Keratinocyte (primary cell): ENCODE data around the gene RPUSD4. TPM values are rescaled to one million over a fixed set of nuclear protein-coding genes. Genes with fewer than 3 reads are reported as not detected.

ENCODE experiments used
- DNase-seq: peaks from one replicate; pipeline ENCODE4 v3.0.0-alpha.2; 2011; ENCODE audit warnings: low read depth, missing footprints, low spot score
- FAIRE-seq: peaks from 2 replicates; lab custom pipeline; 2011; peaks lifted over from hg19 to GRCh38; lab: Jason Lieb, UNC
- H2AFZ ChIP-seq: 2 replicates; pipeline ENCODE4 v1.6.0; 2012; ENCODE audit warnings: low read length, control low read depth, inconsistent platforms; ENCODE audit not compliant: control insufficient read depth
- H3K27ac ChIP-seq: 2 replicates; pipeline ENCODE4 v1.5.1; 2011; ENCODE audit warnings: low read length; ENCODE audit not compliant: control insufficient read depth, insufficient read depth
- H3K27me3 ChIP-seq: 3 replicates; pipeline ENCODE4 v1.6.0; 2011; ENCODE audit warnings: low read length; ENCODE audit not compliant: control insufficient read depth, insufficient read depth; ENCODE audit errors: extremely low read depth
- H3K36me3 ChIP-seq, 2 experiments: 2 replicates in 1 of 2; 3 replicates in 1 of 2; pipeline ENCODE4 v1.5.1; 2011; ENCODE audit warnings: low read length in 2 of 2, mild to moderate bottlenecking in 1 of 2; ENCODE audit not compliant: control insufficient read depth in 2 of 2, insufficient read depth in 2 of 2; ENCODE audit errors: extremely low read depth in 1 of 2
- H3K4me1 ChIP-seq: 3 replicates; pipeline ENCODE4 v1.5.1; 2011; ENCODE audit warnings: low read length; ENCODE audit not compliant: control insufficient read depth, insufficient read depth; ENCODE audit errors: extremely low read depth
- H3K4me2 ChIP-seq: 3 replicates; pipeline ENCODE4 v1.6.0; 2011; ENCODE audit warnings: low read depth, low read length; ENCODE audit not compliant: control insufficient read depth, insufficient read depth; ENCODE audit errors: extremely low read depth
- H3K4me3 ChIP-seq, 3 experiments: fragments of 200-600 bp in 1 of 3; sonication (generic) in 1 of 3; 2 replicates in 2 of 3; 3 replicates in 1 of 3; pipeline ENCODE4 v1.5.1; 2011 to 2016; ENCODE audit warnings: low read length in 3 of 3, mild to moderate bottlenecking in 3 of 3, control low read depth in 2 of 3, inconsistent platforms in 1 of 3, low read depth in 1 of 3, mixed read lengths in 1 of 3, mixed run types in 1 of 3, moderate library complexity in 1 of 3; ENCODE audit not compliant: control insufficient read depth in 2 of 3, insufficient read depth in 2 of 3; ENCODE audit errors: extremely low read depth in 1 of 3
- H3K79me2 ChIP-seq: 2 replicates; pipeline ENCODE4 v1.6.0; 2012; ENCODE audit warnings: low read length; ENCODE audit not compliant: control insufficient read depth, insufficient read depth
- H3K9ac ChIP-seq: 3 replicates; pipeline ENCODE4 v1.6.0; 2011; ENCODE audit warnings: low read length; ENCODE audit not compliant: control insufficient read depth, insufficient read depth; ENCODE audit errors: extremely low read depth
- H3K9me1 ChIP-seq: 3 replicates; pipeline ENCODE4 v1.6.0; 2011; ENCODE audit warnings: low read length; ENCODE audit not compliant: control insufficient read depth, insufficient read depth; ENCODE audit errors: extremely low read depth
- H3K9me3 ChIP-seq: 2 replicates; pipeline ENCODE4 v1.5.1; 2012; ENCODE audit warnings: low read depth, low read length; ENCODE audit not compliant: control insufficient read depth
- H4K20me1 ChIP-seq: 3 replicates; pipeline ENCODE4 v1.6.0; 2011; ENCODE audit warnings: low read length; ENCODE audit not compliant: control insufficient read depth, insufficient read depth; ENCODE audit errors: extremely low read depth
- EZH2 ChIP-seq: IDR thresholded peaks from one replicate; pipeline ENCODE4 v1.6.1; 2012; ENCODE audit warnings: inconsistent platforms, mild to moderate bottlenecking, low read length, moderate library complexity
- dilution Hi-C: fragments of 300-500 bp; cut with MboI; formaldehyde crosslinking; loops from one replicate; pipeline ENCODE4 v1.7.0; 2020; ENCODE audit warnings: low sequenced_read_pairs; ENCODE audit not compliant: extremely low pct_ligation_motif_present
- polyA plus RNA-seq, 5 experiments: library from polyadenylated mRNA; depleted of rRNA in 3 of 5; stranded (reverse) in 3 of 5; stranded (forward) in 1 of 5; unstranded in 1 of 5; fragments of >200 nt; gene quantifications; 1 replicate in 1 of 5; 2 replicates in 3 of 5; 3 replicates in 1 of 5; pipeline versions ENCODE4 v1.2.1 to v1.2.3, GENCODE V29; 2011 to 2012; ENCODE audit warnings: missing spikeins in 2 of 5, low read depth in 1 of 5, low replicate concordance in 1 of 5
- TF ChIP-seq, protein P1 (sequence below), 3 experiments: IDR thresholded peaks in 1 of 3; conservative IDR thresholded peaks in 1 of 3; optimal IDR thresholded peaks in 1 of 3; 2 replicates in 2 of 3; 3 replicates in 1 of 3; pipeline versions ENCODE3 to v1.5.1; 2011; ENCODE audit warnings: low read length in 3 of 3, mild to moderate bottlenecking in 3 of 3, moderate library complexity in 2 of 3, control low read depth in 1 of 3, inconsistent platforms in 1 of 3; ENCODE audit not compliant: insufficient read depth in 2 of 3; ENCODE audit errors: extremely low read depth in 1 of 3

The RPUSD4 gene
- polyA plus RNA-seq, 1 donor (not counting 4 experiments of a cell fraction or from before 2014, with no cell fraction given) = 23.8 TPM

DNA sequence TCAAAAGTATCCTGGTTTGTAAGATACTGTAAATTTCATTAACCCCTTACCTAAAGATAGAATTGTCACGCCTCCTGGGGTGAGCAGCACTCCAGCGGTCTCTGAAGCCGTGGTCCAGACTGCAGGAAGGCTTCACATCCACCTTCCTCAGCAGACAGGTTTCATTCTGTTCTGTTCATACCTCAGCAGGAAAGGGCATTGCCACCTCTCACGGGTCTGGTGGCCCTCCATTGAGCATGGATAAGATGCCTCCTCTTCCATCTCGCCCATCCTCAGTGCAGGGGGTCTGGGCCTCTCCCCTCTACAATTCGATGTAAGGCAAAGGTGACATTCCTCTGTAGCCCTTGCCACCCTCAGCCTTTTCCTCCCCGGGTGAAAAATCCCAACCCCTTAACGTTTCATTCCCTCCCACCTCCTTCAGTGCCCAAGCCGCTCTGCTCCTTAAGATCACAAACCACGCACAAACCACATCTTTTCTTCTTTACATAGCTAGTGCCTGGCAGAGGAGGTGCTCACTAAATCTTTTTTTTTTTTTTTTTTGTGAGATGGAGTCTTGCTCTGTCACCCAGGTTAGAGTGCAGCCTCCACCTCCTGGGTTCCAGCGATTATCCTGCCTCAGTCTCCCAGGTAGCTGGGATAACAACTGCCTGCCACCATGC, 28.5 kb downstream of the RPUSD4 start:
- H3K4me1 ChIP-seq = no peaks in the 10 kb centered on the region
- H3K9ac ChIP-seq = no peak overlapping the region
- H3K79me2 ChIP-seq = no peaks in the 10 kb centered on the region
- DNase-seq = no peak
- no peaks in the 10 kb centered on the region for H4K20me1 ChIP-seq
- dilution Hi-C loops = no loop called here
- no peaks in the 10 kb centered on the region for H3K9me1 ChIP-seq
- H3K27me3 ChIP-seq = no peaks in the 10 kb centered on the region
- no peak overlapping the region for H3K4me3 ChIP-seq
- no peak for FAIRE-seq
- H3K27ac ChIP-seq = no peak overlapping the region
- H3K4me2 ChIP-seq = no peak overlapping the region
- H2AFZ ChIP-seq = no peak overlapping the region
- H3K9me3 ChIP-seq = no peaks in the 10 kb centered on the region
- no peaks in the 10 kb centered on the region for H3K36me3 ChIP-seq
- TF ChIP-seq, protein P1, sequence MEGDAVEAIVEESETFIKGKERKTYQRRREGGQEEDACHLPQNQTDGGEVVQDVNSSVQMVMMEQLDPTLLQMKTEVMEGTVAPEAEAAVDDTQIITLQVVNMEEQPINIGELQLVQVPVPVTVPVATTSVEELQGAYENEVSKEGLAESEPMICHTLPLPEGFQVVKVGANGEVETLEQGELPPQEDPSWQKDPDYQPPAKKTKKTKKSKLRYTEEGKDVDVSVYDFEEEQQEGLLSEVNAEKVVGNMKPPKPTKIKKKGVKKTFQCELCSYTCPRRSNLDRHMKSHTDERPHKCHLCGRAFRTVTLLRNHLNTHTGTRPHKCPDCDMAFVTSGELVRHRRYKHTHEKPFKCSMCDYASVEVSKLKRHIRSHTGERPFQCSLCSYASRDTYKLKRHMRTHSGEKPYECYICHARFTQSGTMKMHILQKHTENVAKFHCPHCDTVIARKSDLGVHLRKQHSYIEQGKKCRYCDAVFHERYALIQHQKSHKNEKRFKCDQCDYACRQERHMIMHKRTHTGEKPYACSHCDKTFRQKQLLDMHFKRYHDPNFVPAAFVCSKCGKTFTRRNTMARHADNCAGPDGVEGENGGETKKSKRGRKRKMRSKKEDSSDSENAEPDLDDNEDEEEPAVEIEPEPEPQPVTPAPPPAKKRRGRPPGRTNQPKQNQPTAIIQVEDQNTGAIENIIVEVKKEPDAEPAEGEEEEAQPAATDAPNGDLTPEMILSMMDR (optimal IDR thresholded peaks at IDR 0.05 in 1 of 3, IDR thresholded peaks at IDR 0.05 in 1 of 3, conservative IDR thresholded peaks at IDR 0.05 in 1 of 3; ENCODE audit: extremely low read depth in 1 of 3, insufficient read depth in 2 of 3, low read length in 3 of 3) = no peak
- TF ChIP-seq EZH2 = no peak

DNA sequence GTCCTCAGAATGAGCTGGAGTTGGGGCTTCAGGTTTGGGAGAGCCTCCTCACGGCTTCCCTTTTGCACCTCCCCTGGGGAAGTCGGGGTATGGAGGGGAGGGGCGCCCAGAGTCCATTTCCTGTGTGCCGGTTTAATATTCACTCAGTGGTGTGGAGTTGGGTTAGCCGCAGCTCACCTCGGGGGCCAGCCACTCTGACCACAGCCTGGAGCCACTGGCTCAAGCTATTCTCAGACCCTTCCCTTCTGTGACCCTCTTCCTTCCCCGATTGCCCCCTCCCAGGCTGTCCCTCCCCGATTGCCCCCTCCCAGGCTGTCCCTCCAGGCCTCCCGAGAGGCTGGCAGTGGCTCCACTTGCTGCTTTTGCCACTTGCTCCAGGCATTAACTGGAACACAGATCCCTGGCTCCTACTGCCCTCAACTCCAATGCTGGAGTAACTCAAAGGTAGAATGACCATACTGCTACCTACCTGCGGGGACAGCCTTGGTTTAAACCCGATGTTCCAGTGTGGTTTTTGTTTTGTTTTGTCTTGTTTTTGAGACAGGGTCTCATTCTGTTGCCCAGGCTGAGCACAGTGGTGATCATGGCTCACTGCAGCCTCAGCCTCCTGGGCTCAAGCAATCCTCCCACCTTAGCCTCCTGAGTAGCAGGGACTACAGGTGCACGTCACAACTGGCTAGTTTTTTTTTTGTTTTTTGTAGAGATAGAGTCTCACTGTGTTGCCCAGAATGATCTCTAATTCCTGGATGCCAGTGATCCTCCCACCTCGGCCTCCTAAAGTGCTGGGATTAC, 29.3 kb downstream of the RPUSD4 start:
- TF ChIP-seq, protein P1 (optimal IDR thresholded peaks at IDR 0.05 in 1 of 3, IDR thresholded peaks at IDR 0.05 in 1 of 3, conservative IDR thresholded peaks at IDR 0.05 in 1 of 3; ENCODE audit: extremely low read depth in 1 of 3, insufficient read depth in 2 of 3, low read length in 3 of 3) = no peak
- no peak for TF ChIP-seq EZH2
- Histone ChIP-seq H2AFZ (no peak overlapping the region), H3K36me3 (no peaks in the 10 kb centered on the region), H3K9me3 (no peaks in the 10 kb centered on the region), H3K9ac (no peak overlapping the region), H3K4me3 (no peak overlapping the region), H4K20me1 (no peaks in the 10 kb centered on the region), H3K9me1 (no peaks in the 10 kb centered on the region), H3K4me1 (no peaks in the 10 kb centered on the region), H3K27ac (no peak overlapping the region), H3K4me2 (no peak overlapping the region), H3K27me3 (no peaks in the 10 kb centered on the region), H3K79me2 (no peaks in the 10 kb centered on the region)
- no peak for DNase-seq
- no peak for FAIRE-seq
- dilution Hi-C loops = no loop called here
